Left hindlimb (tissue), 1 donor: ENCODE measurements around the gene SERTAD1.

ENCODE experiments used
- DNase-seq: peaks from one replicate; pipeline ENCODE4 v3.0.0-alpha.2; 2018

The SERTAD1 gene

GRCh38 chr19:40374084-40374483 is 51.7 kb downstream of the SERTAD1 start:
- DNase-seq, result no peak

- DNase-seq, result no peak
Measured at GRCh38 chr19:40371802-40372122, 54.0 kb downstream of the SERTAD1 start.
